ENCODE measurements around the gene CD93.

Gene CD93

GRCh38 chr20:23059001-23059400, 27.1 kb downstream of the CD93 start:
- DNase-seq: no peak

GRCh38 chr20:23058240-23058639, 27.9 kb downstream of the CD93 start:
- DNase-seq: no peak

GRCh38 chr20:23052904-23053303, 33.2 kb downstream of the CD93 start:
- DNase-seq: no peak

- no peak for DNase-seq
Observed at GRCh38 chr20:23050847-23051627, 35.1 kb downstream of the CD93 start.

- no peak for DNase-seq
Observed at GRCh38 chr20:23050076-23050838, 35.9 kb downstream of the CD93 start.

GRCh38 chr20:23049201-23050075, 36.7 kb downstream of the CD93 start, which contains the start of gene THBD:
THBD (minus strand) TSS chr20:23049672; CDS start chr20:23049504, 168 bp downstream.
- DNase-seq: no peak

GRCh38 chr20:23048283-23049200, 37.6 kb downstream of the CD93 start:
- no peak for DNase-seq

- DNase-seq: no peak
Observed at GRCh38 chr20:23047738-23048214, 38.3 kb downstream of the CD93 start.

- DNase-seq: no peak
Observed at GRCh38 chr20:23047001-23047737, 39.0 kb downstream of the CD93 start.

GRCh38 chr20:23046431-23046830, 39.7 kb downstream of the CD93 start:
- no peak for DNase-seq

- DNase-seq: no peak
Observed at GRCh38 chr20:23043376-23043775, 42.7 kb downstream of the CD93 start.

GRCh38 chr20:23042270-23042669, 43.9 kb downstream of the CD93 start:
- DNase-seq: no peak

- DNase-seq: no peak
Observed at GRCh38 chr20:23039885-23040508, 46.1 kb downstream of the CD93 start.

- no peak for DNase-seq
Observed at GRCh38 chr20:23039136-23039875, 46.8 kb downstream of the CD93 start.

GRCh38 chr20:23037017-23037481, 49.1 kb downstream of the CD93 start:
- no peak for DNase-seq

- no peak for DNase-seq
Observed at GRCh38 chr20:23036371-23036770, 49.8 kb downstream of the CD93 start.

- DNase-seq: no peak
Observed at GRCh38 chr20:23035731-23036130, 50.4 kb downstream of the CD93 start.

GRCh38 chr20:23034721-23035671, 51.1 kb downstream of the CD93 start, which contains the start of gene SSTR4:
SSTR4 (plus strand) TSS chr20:23035312; CDS start chr20:23035484, 172 bp downstream.
- DNase-seq: no peak

Measured in stimulated activated CD4-positive, alpha-beta T cell treated with anti-CD3 and anti-CD28 coated beads, Interleukin-4, amount 100 ng/mL, for 1 hour (primary cell).